Endothelial cell of umbilical vein (primary cell): ENCODE results near the gene ANXA11.

Experiments
- EZH2 ChIP-seq: IDR thresholded peaks from 2 replicates; pipeline ENCODE4 v1.6.1; 2012; ENCODE audit warnings: borderline replicate concordance, low read depth, mild to moderate bottlenecking, moderate library complexity, low read length, inconsistent platforms; ENCODE audit not compliant: severe bottlenecking
- FOS ChIP-seq: IDR thresholded peaks from 2 replicates; pipeline ENCODE4 v1.6.1; 2011; ENCODE audit warnings: mild to moderate bottlenecking, low read length, moderate library complexity, borderline replicate concordance; ENCODE audit not compliant: insufficient read depth
- JUN ChIP-seq: IDR thresholded peaks from 2 replicates; pipeline ENCODE4 v1.6.1; 2011; ENCODE audit warnings: borderline replicate concordance, low read depth; ENCODE audit not compliant: insufficient read length, insufficient read depth
- POLR2A ChIP-seq: IDR thresholded peaks from 2 replicates; pipeline ENCODE4 v1.6.1; 2012; ENCODE audit warnings: low read depth, mild to moderate bottlenecking, control low read depth, low read length
- POLR2AphosphoS5 ChIP-seq: IDR thresholded peaks from 2 replicates; pipeline ENCODE4 v1.6.1; 2012; ENCODE audit warnings: low read depth, mild to moderate bottlenecking, control low read depth, low read length, moderate library complexity; ENCODE audit not compliant: insufficient read depth
- TF ChIP-seq, protein P1 (sequence below), 2 donors: IDR thresholded peaks; 1 replicate in 1 of 2; 2 replicates in 1 of 2; pipeline ENCODE4 v1.5.1; 2011; ENCODE audit warnings: low read length in 2 of 2, mild to moderate bottlenecking in 2 of 2, moderate library complexity in 2 of 2, control low read depth in 1 of 2, inconsistent platforms in 1 of 2, low read depth in 1 of 2; ENCODE audit not compliant: insufficient read depth in 1 of 2; ENCODE audit errors: extremely low read depth in 1 of 2
- TF ChIP-seq, protein P2 (sequence below): IDR thresholded peaks from 2 replicates; pipeline ENCODE4 v1.6.1; 2011; ENCODE audit not compliant: insufficient read depth, insufficient read length

DNA sequence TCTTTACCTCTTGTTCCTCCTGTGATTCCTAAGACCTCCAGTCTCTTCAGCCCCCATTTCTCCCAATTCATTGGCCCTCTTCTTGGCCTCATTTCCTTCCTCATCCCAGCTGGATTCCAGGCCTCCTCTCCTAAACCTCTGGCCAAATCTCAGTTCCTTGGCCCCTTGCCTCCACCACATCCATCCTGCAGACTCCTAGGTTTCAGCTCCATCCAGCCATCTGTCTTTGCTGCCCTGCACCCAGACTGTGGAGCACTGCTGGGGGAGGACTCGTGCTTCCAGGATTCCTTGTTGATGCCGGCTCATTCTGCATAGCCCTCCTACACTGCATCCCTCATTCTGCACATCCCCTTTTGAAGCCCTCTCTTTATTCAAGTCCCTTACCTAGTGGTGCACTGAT is 66.1 kb downstream of the ANXA11 start:
- TF ChIP-seq, protein P1, sequence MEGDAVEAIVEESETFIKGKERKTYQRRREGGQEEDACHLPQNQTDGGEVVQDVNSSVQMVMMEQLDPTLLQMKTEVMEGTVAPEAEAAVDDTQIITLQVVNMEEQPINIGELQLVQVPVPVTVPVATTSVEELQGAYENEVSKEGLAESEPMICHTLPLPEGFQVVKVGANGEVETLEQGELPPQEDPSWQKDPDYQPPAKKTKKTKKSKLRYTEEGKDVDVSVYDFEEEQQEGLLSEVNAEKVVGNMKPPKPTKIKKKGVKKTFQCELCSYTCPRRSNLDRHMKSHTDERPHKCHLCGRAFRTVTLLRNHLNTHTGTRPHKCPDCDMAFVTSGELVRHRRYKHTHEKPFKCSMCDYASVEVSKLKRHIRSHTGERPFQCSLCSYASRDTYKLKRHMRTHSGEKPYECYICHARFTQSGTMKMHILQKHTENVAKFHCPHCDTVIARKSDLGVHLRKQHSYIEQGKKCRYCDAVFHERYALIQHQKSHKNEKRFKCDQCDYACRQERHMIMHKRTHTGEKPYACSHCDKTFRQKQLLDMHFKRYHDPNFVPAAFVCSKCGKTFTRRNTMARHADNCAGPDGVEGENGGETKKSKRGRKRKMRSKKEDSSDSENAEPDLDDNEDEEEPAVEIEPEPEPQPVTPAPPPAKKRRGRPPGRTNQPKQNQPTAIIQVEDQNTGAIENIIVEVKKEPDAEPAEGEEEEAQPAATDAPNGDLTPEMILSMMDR (IDR thresholded peaks at IDR 0.05; ENCODE audit: extremely low read depth in 1 of 2, insufficient read depth in 1 of 2, low read depth in 1 of 2, low read length in 2 of 2) = no peak
- TF ChIP-seq JUN = no peak
- TF ChIP-seq EZH2 = no peak
- TF ChIP-seq, protein P2, sequence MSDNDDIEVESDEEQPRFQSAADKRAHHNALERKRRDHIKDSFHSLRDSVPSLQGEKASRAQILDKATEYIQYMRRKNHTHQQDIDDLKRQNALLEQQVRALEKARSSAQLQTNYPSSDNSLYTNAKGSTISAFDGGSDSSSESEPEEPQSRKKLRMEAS = no peak
- no peak for TF ChIP-seq FOS
- TF ChIP-seq POLR2A = no peak
- TF ChIP-seq POLR2AphosphoS5 = no peak
